Karpas-422 (cell line): Measurements from ENCODE around the gene STT3B. TPM values are rescaled to one million over a fixed set of nuclear protein-coding genes. Genes with fewer than 3 reads are reported as not detected.

Source experiments
- DNase-seq: peaks from one replicate; pipeline ENCODE4 v3.0.0-alpha.2; 2015
- H2AFZ ChIP-seq: fragments of 200-600 bp; sonication (generic); 2 replicates; pipeline ENCODE4 v1.6.1; 2014; ENCODE audit warnings: antibody characterized with exemption, low read length, mixed read lengths
- H3K27ac ChIP-seq: fragments of 200-600 bp; sonication (generic); 2 replicates; pipeline ENCODE4 v1.5.1; 2014; ENCODE audit warnings: mild to moderate bottlenecking, low read length, moderate library complexity
- H3K27me3 ChIP-seq: fragments of 200-600 bp; sonication (generic); 2 replicates; pipeline ENCODE4 v1.6.1; 2014; ENCODE audit warnings: low read length, mixed read lengths
- H3K36me3 ChIP-seq: fragments of 200-600 bp; sonication (generic); 2 replicates; pipeline ENCODE4 v1.6.1; 2014; ENCODE audit warnings: low read length, mixed read lengths; ENCODE audit not compliant: insufficient read depth
- H3K4me1 ChIP-seq: fragments of 200-600 bp; sonication (generic); 2 replicates; pipeline ENCODE4 v1.6.1; 2014; ENCODE audit warnings: mild to moderate bottlenecking, low read length, mixed read lengths
- H3K4me2 ChIP-seq: fragments of 200-600 bp; sonication (generic); 2 replicates; pipeline ENCODE4 v1.6.1; 2014; ENCODE audit warnings: low read length, low read depth, mild to moderate bottlenecking; ENCODE audit not compliant: poor library complexity, severe bottlenecking
- H3K4me3 ChIP-seq: fragments of 200-600 bp; sonication (generic); 2 replicates; pipeline ENCODE4 v1.5.1; 2014; ENCODE audit warnings: mild to moderate bottlenecking, antibody characterized with exemption, low read length, mixed read lengths
- H3K79me2 ChIP-seq: fragments of 200-600 bp; sonication (generic); 2 replicates; pipeline ENCODE4 v1.6.1; 2014; ENCODE audit warnings: mild to moderate bottlenecking, low read length, mixed read lengths
- H3K9ac ChIP-seq: fragments of 200-600 bp; sonication (generic); 2 replicates; pipeline ENCODE4 v1.6.0; 2014; ENCODE audit warnings: low read length
- H3K9me2 ChIP-seq: fragments of 200-600 bp; sonication (generic), shearing (Covaris generic); replicated peaks from 2 replicates; pipeline ENCODE4 v1.6.0; 2014; ENCODE audit warnings: mild to moderate bottlenecking, low read length, moderate library complexity; ENCODE audit not compliant: insufficient read depth
- H3K9me3 ChIP-seq: fragments of 300-700, 200-600 bp; sonication (generic); 2 replicates; pipeline ENCODE4 v1.6.1; 2014; ENCODE audit warnings: low read length, mixed read lengths
- H4K20me1 ChIP-seq: fragments of 200-600 bp; sonication (generic); 2 replicates; pipeline ENCODE4 v1.6.1; 2014; ENCODE audit warnings: mild to moderate bottlenecking, antibody characterized with exemption, low read length, low read depth; ENCODE audit not compliant: insufficient read depth
- total RNA-seq: library from RNA; depleted of rRNA; stranded (reverse); fragments of >200 nt; shearing (Covaris generic); gene quantifications from 2 replicates; pipeline ENCODE4 v1.2.3, GENCODE V29; 2014; ENCODE audit warnings: low replicate concordance; rRNA removed

The STT3B gene
- 124 and 198 TPM in 2 replicates for total RNA-seq

GRCh38 chr3:31532587-31533168, at the start of gene STT3B:
STT3B (plus strand) TSS chr3:31532925; CDS start chr3:31532999, 74 bp downstream.
- H4K20me1 ChIP-seq, result peaks cover 16% of the 10 kb centered on the region
- 0 out of 2 replicates have a peak, but pooled peaks cover 3% of the 10 kb centered on the region for H3K27me3 ChIP-seq
- peak within 1 kb of the TSS; percentile 91 for H3K9ac ChIP-seq
- peak within 1 kb of the TSS; percentile 89 for H3K4me2 ChIP-seq
- H3K36me3 ChIP-seq, result peaks cover 6% of the 10 kb centered on the region; the same call in 1 of the 2 replicates
- peak; percentile 95 for DNase-seq
- no peaks in the 10 kb centered on the region for H3K9me2 ChIP-seq
- H3K27ac ChIP-seq, result peak within 1 kb of the TSS; percentile 89
- peaks cover 46% of the 10 kb centered on the region for H3K4me1 ChIP-seq
- H3K4me3 ChIP-seq, result peak within 1 kb of the TSS; percentile 88
- peak within 1 kb of the TSS; percentile 29; the same call in 1 of the 2 replicates for H2AFZ ChIP-seq
- no peaks in the 10 kb centered on the region for H3K9me3 ChIP-seq
- H3K79me2 ChIP-seq, result peaks cover 47% of the 10 kb centered on the region

- H2AFZ ChIP-seq, result no peak overlapping the region
- no peaks in the 10 kb centered on the region for H3K4me1 ChIP-seq
- no peak overlapping the region for H3K27ac ChIP-seq
- H3K4me2 ChIP-seq, result no peak overlapping the region
- no peak for DNase-seq
- no peaks in the 10 kb centered on the region for H4K20me1 ChIP-seq
- H3K36me3 ChIP-seq, result no peaks in the 10 kb centered on the region
- no peaks in the 10 kb centered on the region for H3K79me2 ChIP-seq
- no peaks in the 10 kb centered on the region for H3K27me3 ChIP-seq
- H3K9me2 ChIP-seq, result no peaks in the 10 kb centered on the region
- H3K4me3 ChIP-seq, result no peak overlapping the region
- H3K9ac ChIP-seq, result no peak overlapping the region
- H3K9me3 ChIP-seq, result no peaks in the 10 kb centered on the region
Measured at GRCh38 chr3:31483776-31484175, 48.9 kb upstream of the STT3B start.

DNA sequence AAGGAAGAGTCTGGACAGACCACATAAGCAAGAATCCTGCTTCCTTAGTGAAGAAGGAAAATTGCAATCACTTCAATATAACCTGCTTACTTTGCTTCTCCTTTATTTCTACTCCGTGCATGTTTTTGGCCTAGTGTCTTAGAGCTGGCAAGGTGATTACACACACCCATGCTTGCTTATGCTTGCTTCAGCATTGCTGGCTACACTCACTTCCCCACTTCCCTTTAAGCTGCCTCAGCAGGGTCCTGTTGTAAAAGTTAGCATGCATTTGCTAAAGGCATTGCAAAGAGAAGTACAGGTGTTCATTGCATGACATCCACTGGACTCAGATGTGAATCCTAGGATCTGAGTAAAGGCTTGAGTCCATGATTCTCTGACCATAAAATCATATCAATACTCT, 47.5 kb upstream of the STT3B start:
- Histone ChIP-seq H3K27me3 (no peaks in the 10 kb centered on the region), H3K4me3 (no peak overlapping the region), H3K9ac (no peak overlapping the region), H3K36me3 (no peaks in the 10 kb centered on the region), H3K79me2 (no peaks in the 10 kb centered on the region), H3K9me3 (no peaks in the 10 kb centered on the region), H3K27ac (no peak overlapping the region), H3K4me1 (no peaks in the 10 kb centered on the region), H2AFZ (no peak overlapping the region), H3K4me2 (no peak overlapping the region), H3K9me2 (no peaks in the 10 kb centered on the region), H4K20me1 (no peaks in the 10 kb centered on the region)
- no peak for DNase-seq

GRCh38 chr3:31486865-31487533, 45.7 kb upstream of the STT3B start:
- no peaks in the 10 kb centered on the region for H3K4me1 ChIP-seq
- H3K79me2 ChIP-seq, result no peaks in the 10 kb centered on the region
- no peak for DNase-seq
- H3K4me3 ChIP-seq, result no peak overlapping the region
- no peaks in the 10 kb centered on the region for H4K20me1 ChIP-seq
- peaks cover 11% of the 10 kb centered on the region for H3K9me3 ChIP-seq
- H3K9me2 ChIP-seq, result no peaks in the 10 kb centered on the region
- H3K27ac ChIP-seq, result no peak overlapping the region
- no peak overlapping the region for H3K4me2 ChIP-seq
- no peak overlapping the region for H2AFZ ChIP-seq
- H3K36me3 ChIP-seq, result no peaks in the 10 kb centered on the region
- H3K27me3 ChIP-seq, result peaks cover 2% of the 10 kb centered on the region; the same call in 1 of the 2 replicates
- H3K9ac ChIP-seq, result no peak overlapping the region

- Histone ChIP-seq H3K9me3 (peaks cover 11% of the 10 kb centered on the region), H3K4me2 (no peak overlapping the region), H2AFZ (no peak overlapping the region), H4K20me1 (no peaks in the 10 kb centered on the region), H3K9me2 (no peaks in the 10 kb centered on the region), H3K4me1 (no peaks in the 10 kb centered on the region; the same call in 1 of the 2 replicates), H3K36me3 (no peaks in the 10 kb centered on the region), H3K9ac (no peak overlapping the region), H3K27ac (no peak overlapping the region), H3K4me3 (no peak overlapping the region), H3K27me3 (peaks cover 2% of the 10 kb centered on the region; the same call in 1 of the 2 replicates), H3K79me2 (no peaks in the 10 kb centered on the region)
- no peak for DNase-seq
Measured at GRCh38 chr3:31488475-31489017, 44.2 kb upstream of the STT3B start.

DNA sequence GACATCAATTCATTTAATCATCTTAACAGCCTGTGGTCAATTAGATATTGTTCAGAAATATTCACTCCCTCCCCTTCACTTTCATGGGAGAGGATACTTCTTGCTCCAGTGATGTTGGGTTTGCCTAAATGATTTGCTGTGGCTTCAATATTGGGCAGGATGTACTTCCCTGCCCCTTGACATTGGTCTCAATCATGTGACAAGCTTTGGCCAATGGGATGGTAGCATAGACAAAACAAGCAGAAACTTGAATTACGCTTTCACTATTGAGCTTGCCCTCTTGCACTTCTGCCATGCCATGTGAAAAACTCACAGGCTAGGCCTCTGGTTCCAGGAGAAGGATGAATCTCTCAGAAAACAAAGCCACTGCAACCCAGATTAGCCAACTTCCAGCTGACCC, 42.2 kb upstream of the STT3B start:
- no peak overlapping the region for H3K4me3 ChIP-seq
- H3K27me3 ChIP-seq, result peaks cover 2% of the 10 kb centered on the region; the same call in 1 of the 2 replicates
- H2AFZ ChIP-seq, result no peak overlapping the region
- no peak for DNase-seq
- no peaks in the 10 kb centered on the region for H3K9me2 ChIP-seq
- no peak overlapping the region for H3K27ac ChIP-seq
- H3K9ac ChIP-seq, result no peak overlapping the region
- H3K79me2 ChIP-seq, result no peaks in the 10 kb centered on the region
- H4K20me1 ChIP-seq, result no peaks in the 10 kb centered on the region
- H3K4me1 ChIP-seq, result no peaks in the 10 kb centered on the region; the same call in 1 of the 2 replicates
- no peak overlapping the region for H3K4me2 ChIP-seq
- no peaks in the 10 kb centered on the region for H3K36me3 ChIP-seq
- peaks cover 11% of the 10 kb centered on the region for H3K9me3 ChIP-seq

DNA sequence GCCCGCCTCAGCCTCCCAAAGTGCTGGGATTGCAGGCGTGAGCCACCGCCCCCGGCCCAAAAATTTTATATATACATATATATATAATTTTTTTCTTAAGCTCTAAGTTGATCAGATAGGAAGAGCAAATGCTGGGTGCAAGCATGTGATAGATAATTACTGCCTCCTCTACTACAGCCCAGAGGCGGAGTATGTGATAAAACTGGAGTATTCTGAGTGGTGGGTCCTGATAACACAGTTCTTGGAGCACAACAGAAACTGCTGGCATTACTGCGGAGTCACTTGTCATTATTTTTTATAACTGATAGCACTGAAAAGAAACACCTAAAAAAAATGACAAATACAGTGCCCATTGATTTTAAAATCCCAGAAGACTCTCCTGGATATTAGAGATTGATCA, 41.1 kb upstream of the STT3B start:
- no peak overlapping the region for H3K9ac ChIP-seq
- H3K4me1 ChIP-seq, result no peaks in the 10 kb centered on the region; the same call in 1 of the 2 replicates
- no peak for DNase-seq
- no peaks in the 10 kb centered on the region for H3K79me2 ChIP-seq
- H3K27me3 ChIP-seq, result peaks cover 2% of the 10 kb centered on the region; the same call in 1 of the 2 replicates
- no peaks in the 10 kb centered on the region for H3K36me3 ChIP-seq
- peaks cover 11% of the 10 kb centered on the region for H3K9me3 ChIP-seq
- no peaks in the 10 kb centered on the region for H4K20me1 ChIP-seq
- no peak overlapping the region for H2AFZ ChIP-seq
- H3K4me2 ChIP-seq, result no peak overlapping the region
- no peak overlapping the region for H3K4me3 ChIP-seq
- H3K27ac ChIP-seq, result no peak overlapping the region
- no peaks in the 10 kb centered on the region for H3K9me2 ChIP-seq

DNA sequence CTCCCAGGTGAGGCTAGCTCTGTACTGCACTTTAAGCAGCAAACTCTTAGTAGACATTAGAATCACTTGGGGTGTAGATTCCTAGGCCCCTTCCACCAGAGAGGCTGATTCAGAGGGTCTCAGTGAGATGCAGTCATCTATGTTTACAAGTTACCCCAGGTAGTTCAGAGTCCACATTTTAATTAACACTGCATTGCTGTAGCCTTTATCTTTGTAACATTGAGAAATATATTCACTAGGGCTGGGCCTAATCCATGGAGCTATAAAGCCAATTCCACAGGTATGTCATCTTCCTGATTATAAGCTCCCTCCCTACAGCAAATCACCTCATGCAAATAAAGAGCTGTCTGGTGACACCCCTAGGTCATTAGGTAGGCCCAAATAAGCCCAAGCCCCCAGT, 39.6 kb upstream of the STT3B start:
- Histone ChIP-seq H3K27ac (no peak overlapping the region), H3K9ac (no peak overlapping the region), H3K9me2 (no peaks in the 10 kb centered on the region), H3K4me1 (no peaks in the 10 kb centered on the region; the same call in 1 of the 2 replicates), H3K4me2 (no peak overlapping the region), H3K4me3 (no peak overlapping the region), H3K79me2 (no peaks in the 10 kb centered on the region), H3K9me3 (peaks cover 11% of the 10 kb centered on the region), H4K20me1 (no peaks in the 10 kb centered on the region), H3K27me3 (peaks cover 2% of the 10 kb centered on the region; the same call in 1 of the 2 replicates), H2AFZ (no peak overlapping the region), H3K36me3 (no peaks in the 10 kb centered on the region)
- DNase-seq, result no peak
